HEK293T (cell line): ENCODE data around the gene RSAD2.

Source experiments
- ARNT ChIP-seq: fragments of 450-650 bp; IDR thresholded peaks from 2 replicates; pipeline ENCODE4 v1.6.1; 2017; ENCODE audit warnings: mild to moderate bottlenecking
- CTBP1 ChIP-seq: fragments of 450-650 bp; IDR thresholded peaks from 2 replicates; pipeline ENCODE4 v1.6.1; 2016; ENCODE audit warnings: borderline replicate concordance
- FOXA1 ChIP-seq: fragments of 450-650 bp; IDR thresholded peaks from 2 replicates; pipeline ENCODE4 v1.6.1; 2016; ENCODE audit warnings: mild to moderate bottlenecking
- FOXK2 ChIP-seq: fragments of 450-650 bp; IDR thresholded peaks from 2 replicates; pipeline ENCODE4 v1.6.1; 2016; ENCODE audit warnings: mild to moderate bottlenecking
- HDGF ChIP-seq: fragments of 450-650 bp; IDR thresholded peaks from 2 replicates; pipeline ENCODE4 v1.6.1; 2017; ENCODE audit warnings: antibody characterized with exemption, borderline replicate concordance
- SP1 ChIP-seq: fragments of 450-650 bp; IDR thresholded peaks from 2 replicates; pipeline ENCODE4 v1.6.1; 2017
- SUZ12 ChIP-seq: fragments of 450-650 bp; IDR thresholded peaks from 2 replicates; pipeline ENCODE4 v1.6.1; 2016; ENCODE audit warnings: mild to moderate bottlenecking

GRCh38 chr2:6931753-6932152 is 54.2 kb downstream of the RSAD2 start:
- TF ChIP-seq SP1 (no peak), SUZ12 (no peak), FOXK2 (no peak), ARNT (no peak), HDGF (no peak), CTBP1 (no peak), FOXA1 (no peak)
